ENCODE measurements around the gene SCARB1. TPM values are rescaled to one million over a fixed set of nuclear protein-coding genes. Genes with fewer than 3 reads are reported as not detected.

Gene SCARB1
- total and polyA plus RNA-seq, 2 of the 13 experiments (the other 11 are each of a cell fraction or from before 2014, with no cell fraction given), result 63.4 to 160 TPM

- TF ChIP-seq ZNF142 (CRISPR knock-in tag; IDR thresholded peaks at IDR 0.05) (peak; percentile 69; the same call in 1 of the 2 replicates), ZNF441 (CRISPR knock-in tag; IDR thresholded peaks at IDR 0.05; ENCODE audit: borderline replicate concordance) (no peak; the same call in 1 of the 2 replicates), ZNF17 (CRISPR knock-in tag; IDR thresholded peaks at IDR 0.05) (no peak), ZNF589 (CRISPR knock-in tag; conservative IDR thresholded peaks at IDR 0.05) (no peak), PRMT3 (CRISPR knock-in tag; IDR thresholded peaks at IDR 0.05; ENCODE audit: borderline replicate concordance, low read depth) (0 out of 2 replicates have a peak, but pooled peaks have one; percentile 30), TAF1 (CRISPR knock-in tag; IDR thresholded peaks at IDR 0.05) (no peak), THAP7 (CRISPR knock-in tag; IDR thresholded peaks at IDR 0.05) (no peak), ATF7-NPFF (CRISPR knock-in tag; IDR thresholded peaks at IDR 0.05; ENCODE audit: low read depth) (no peak), HBP1 (CRISPR knock-in tag; IDR thresholded peaks at IDR 0.05; ENCODE audit: low read depth) (0 out of 2 replicates have a peak, but pooled peaks have one; percentile 58), ZNF160 (CRISPR knock-in tag; IDR thresholded peaks at IDR 0.05) (no peak), ARHGAP35 (CRISPR knock-in tag; IDR thresholded peaks at IDR 0.05; ENCODE audit: borderline replicate concordance) (no peak; the same call in 1 of the 2 replicates), SMAD3 (CRISPR knock-in tag; IDR thresholded peaks at IDR 0.05) (0 out of 2 replicates have a peak, but pooled peaks have one; percentile 29), ZNF512B (CRISPR knock-in tag; IDR thresholded peaks at IDR 0.05; ENCODE audit: borderline replicate concordance) (no peak), PRDM4 (CRISPR knock-in tag; IDR thresholded peaks at IDR 0.05; ENCODE audit: borderline replicate concordance) (no peak)
Measured at GRCh38 chr12:124904306-124905098, 40.8 kb upstream of the SCARB1 start (continued).
